Left lung (tissue), 10 donors: ENCODE data around the gene ARFIP2. TPM values are rescaled to one million over a fixed set of nuclear protein-coding genes. Genes with fewer than 3 reads are reported as not detected.

Experiments used
- ATAC-seq: fragments of 200-7000 bp; cut with Tn5 transposase; one replicate; pipeline ENCODE4 v1.9.1; 2020; ENCODE audit warnings: moderate library complexity
- DNase-seq, 4 donors: peaks; one replicate each; pipeline ENCODE4 v3.0.0-alpha.2; 2013 to 2020
- H3K27ac ChIP-seq, 2 donors: fragments of 200-600 bp; sonication (generic) in 1 of 2; one replicate each; pipeline versions ENCODE4 v1.5.0 to v1.8.0; 2020 to 2021
- H3K27me3 ChIP-seq, 2 donors: fragments of 200-600 bp; sonication (generic) in 1 of 2; one replicate each; pipeline versions ENCODE4 v1.5.0 to v1.8.0; 2020 to 2021
- H3K36me3 ChIP-seq, 2 donors: fragments of 200-600 bp; sonication (generic) in 1 of 2; one replicate each; pipeline versions ENCODE4 v1.5.0 to v1.8.0; 2020 to 2021
- H3K4me1 ChIP-seq, 2 donors: fragments of 200-600 bp; one replicate each; pipeline ENCODE4 v1.8.0; 2021
- H3K4me3 ChIP-seq, 2 donors: fragments of 200-600 bp; sonication (generic) in 1 of 2; one replicate each; pipeline versions ENCODE4 v1.5.0 to v1.8.0; 2020 to 2021; ENCODE audit warnings: mild to moderate bottlenecking in 1 of 2
- H3K9me3 ChIP-seq, 2 donors: fragments of 200-600 bp; sonication (generic) in 1 of 2; one replicate each; pipeline versions ENCODE4 v1.5.0 to v1.8.0; 2020 to 2021
- intact Hi-C, 2 donors: fragments of 100-400 bp; cut with DNase I; formaldehyde crosslinking; loops; one replicate each; pipeline versions ENCODE4 v1.11.2 to v1.14.2; 2022
- polyA plus RNA-seq, 6 donors: library from polyadenylated mRNA; unstranded; fragments of 120-200 nt; gene quantifications; one replicate each; pipeline ENCODE4 v1.2.1, GENCODE V29; 2013; ENCODE audit not compliant: insufficient read length in 6 of 6
- total RNA-seq, 2 donors: library from RNA; stranded (reverse); fragmentation: NEBNext Ultra II Directional; extraction: Animal tissue kit (Norgen Biotek cat#: 25700); gene quantifications; one replicate each; pipeline ENCODE4 v1.2.1, GENCODE V29; 2021
- TF ChIP-seq, protein P1 (sequence below), 2 donors: fragments of 200-600 bp; sonication (generic) in 1 of 2; IDR thresholded peaks; one replicate each; pipeline versions ENCODE4 v1.5.0 to v1.8.0; 2021; ENCODE audit warnings: antibody characterized with exemption in 2 of 2
- donor health status: DM: no; HTN: yes; CAD: no.
- donor health status: DM: no; HTN: no; CAD: no.

The ARFIP2 gene
- total and polyA plus RNA-seq, 8 donors: 41.3 to 75.0 (median 62.6) TPM

DNA sequence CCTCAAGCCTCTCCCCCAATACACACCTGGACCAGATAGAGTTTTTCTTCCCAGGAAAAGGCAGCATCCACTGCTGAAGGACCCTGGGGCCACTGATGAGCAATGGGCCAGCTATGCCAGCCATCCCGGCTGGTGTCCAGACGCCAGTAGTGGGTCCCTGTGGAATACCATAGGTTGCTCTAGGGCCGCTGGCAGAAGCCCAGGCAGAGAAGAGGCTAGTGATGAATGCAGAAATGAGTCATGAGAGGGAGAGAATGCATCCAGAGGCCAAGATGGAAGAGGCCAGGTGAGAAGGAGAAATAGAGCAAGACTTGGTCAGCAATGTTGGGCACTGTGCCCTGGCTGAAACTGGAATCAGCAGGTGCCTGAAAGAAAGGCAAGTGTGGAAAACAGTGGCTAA, 49.3 kb downstream of the ARFIP2 start:
- no peak for DNase-seq

DNA sequence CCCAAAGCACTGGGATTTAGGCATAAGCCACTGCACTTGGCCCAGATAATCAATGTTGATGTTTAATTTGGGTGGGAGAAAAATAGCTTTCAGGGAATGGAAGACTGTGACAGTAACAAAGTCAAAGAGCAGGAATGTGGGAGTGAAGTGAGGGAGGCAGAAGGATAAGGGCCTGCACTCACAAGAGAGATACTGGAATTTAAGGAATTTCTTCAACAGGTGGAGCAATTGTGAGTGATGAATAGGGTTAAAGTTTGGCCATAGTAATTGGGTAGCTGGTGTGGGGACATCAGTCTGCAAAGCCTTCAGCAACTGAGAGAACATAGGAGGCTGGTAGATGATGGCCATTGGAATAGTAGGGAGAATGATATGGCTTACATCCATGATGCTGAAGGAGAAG, 53.6 kb downstream of the ARFIP2 start:
- intact Hi-C loops: no loop called here
- no peak for DNase-seq
- TF ChIP-seq, protein P1, sequence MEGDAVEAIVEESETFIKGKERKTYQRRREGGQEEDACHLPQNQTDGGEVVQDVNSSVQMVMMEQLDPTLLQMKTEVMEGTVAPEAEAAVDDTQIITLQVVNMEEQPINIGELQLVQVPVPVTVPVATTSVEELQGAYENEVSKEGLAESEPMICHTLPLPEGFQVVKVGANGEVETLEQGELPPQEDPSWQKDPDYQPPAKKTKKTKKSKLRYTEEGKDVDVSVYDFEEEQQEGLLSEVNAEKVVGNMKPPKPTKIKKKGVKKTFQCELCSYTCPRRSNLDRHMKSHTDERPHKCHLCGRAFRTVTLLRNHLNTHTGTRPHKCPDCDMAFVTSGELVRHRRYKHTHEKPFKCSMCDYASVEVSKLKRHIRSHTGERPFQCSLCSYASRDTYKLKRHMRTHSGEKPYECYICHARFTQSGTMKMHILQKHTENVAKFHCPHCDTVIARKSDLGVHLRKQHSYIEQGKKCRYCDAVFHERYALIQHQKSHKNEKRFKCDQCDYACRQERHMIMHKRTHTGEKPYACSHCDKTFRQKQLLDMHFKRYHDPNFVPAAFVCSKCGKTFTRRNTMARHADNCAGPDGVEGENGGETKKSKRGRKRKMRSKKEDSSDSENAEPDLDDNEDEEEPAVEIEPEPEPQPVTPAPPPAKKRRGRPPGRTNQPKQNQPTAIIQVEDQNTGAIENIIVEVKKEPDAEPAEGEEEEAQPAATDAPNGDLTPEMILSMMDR (IDR thresholded peaks at IDR 0.05): no peak

More for the DNA sequence above, 49.3 kb downstream of the ARFIP2 start:
- Histone ChIP-seq H3K36me3 (no peaks in the 10 kb centered on the region), H3K9me3 (no peaks in the 10 kb centered on the region), H3K4me3 (no peak overlapping the region), H3K27me3 (no peaks in the 10 kb centered on the region), H3K27ac (no peak overlapping the region), H3K4me1 (no peaks in the 10 kb centered on the region)
- TF ChIP-seq, protein P1 (IDR thresholded peaks at IDR 0.05): no peak
- intact Hi-C loops: loop anchor here in 1 of 2 donors (10.0 kb wide), 1 partner anchor 73 kb away; no protein-coding TSS in a partner anchor
- no peak for ATAC-seq

More for the DNA sequence above, 53.6 kb downstream of the ARFIP2 start:
- no peak overlapping the region for H3K4me3 ChIP-seq
- no peaks in the 10 kb centered on the region for H3K9me3 ChIP-seq
- peaks cover 0 to 12% of the 10 kb centered on the region in 2 donors for H3K27me3 ChIP-seq
- no peaks in the 10 kb centered on the region for H3K4me1 ChIP-seq
- no peak for ATAC-seq
- no peak overlapping the region for H3K27ac ChIP-seq
- no peaks in the 10 kb centered on the region for H3K36me3 ChIP-seq

Other genes starting within 250 kb of the ARFIP2 start
- 10 to 100 TPM; 34.9 to 43.0 TPM for gene FHIP1B, start 246.7 kb downstream of the ARFIP2 start, total RNA-seq
- 10 to 100 TPM; 48.4 to 69.0 (median 59.5) TPM for gene FHIP1B, start 246.7 kb downstream of the ARFIP2 start, polyA plus RNA-seq
- 1 to 10 TPM in 1 of 2 donors, not detected in 1; 2.1 TPM for gene CNGA4, start 242.2 kb downstream of the ARFIP2 start, total RNA-seq
- gene CNGA4, start 242.2 kb downstream of the ARFIP2 start, polyA plus RNA-seq: 1 to 10 TPM in 4 of 6 donors, under 1 TPM in 2; 0.45 to 2.5 (median 1.4) TPM
- not detected for gene CCKBR, start 221.5 kb downstream of the ARFIP2 start, total RNA-seq
- gene CCKBR, start 221.5 kb downstream of the ARFIP2 start, polyA plus RNA-seq: under 1 TPM; 0.21 to 0.54 (median 0.27) TPM
- 10 to 100 TPM; 61.2 to 87.4 TPM for gene CAVIN3, start 160.8 kb downstream of the ARFIP2 start, total RNA-seq
- gene CAVIN3, start 160.8 kb downstream of the ARFIP2 start, polyA plus RNA-seq: 10 to 100 TPM; 19.0 to 39.2 (median 25.6) TPM
- 10 to 100 TPM; 55.2 to 79.3 TPM for gene SMPD1, start 90.9 kb downstream of the ARFIP2 start, total RNA-seq
- 10 to 100 TPM; 18.6 to 27.8 (median 22.7) TPM for gene SMPD1, start 90.9 kb downstream of the ARFIP2 start, polyA plus RNA-seq
- gene APBB1, start 62.2 kb downstream of the ARFIP2 start, total RNA-seq: 10 to 100 TPM; 30.7 to 32.1 TPM
- gene APBB1, start 62.2 kb downstream of the ARFIP2 start, polyA plus RNA-seq: 10 to 100 TPM; 40.2 to 47.1 (median 44.5) TPM
- under 1 TPM; 0.86 to 0.90 TPM for gene HPX, start 40.3 kb downstream of the ARFIP2 start, total RNA-seq
- 10 to 100 TPM in 2 of 6 donors, 1 to 10 TPM in 4; 5.8 to 11.4 (median 7.4) TPM for gene HPX, start 40.3 kb downstream of the ARFIP2 start, polyA plus RNA-seq
- 10 to 100 TPM; 20.6 to 24.5 TPM for gene TRIM3, start 7.4 kb downstream of the ARFIP2 start, total RNA-seq
- 10 to 100 TPM; 22.5 to 35.5 (median 27.4) TPM for gene TRIM3, start 7.4 kb downstream of the ARFIP2 start, polyA plus RNA-seq
- 10 to 100 TPM; 36.8 to 46.4 TPM for gene TIMM10B, start 170 bp upstream of the ARFIP2 start, total RNA-seq
- 10 to 100 TPM; 29.0 to 33.0 (median 30.2) TPM for gene TIMM10B, start 170 bp upstream of the ARFIP2 start, polyA plus RNA-seq
- 10 to 100 TPM in 1 of 2 donors, 1 to 10 TPM in 1; 7.1 to 12.5 TPM for gene DNHD1, start 15.9 kb upstream of the ARFIP2 start, total RNA-seq
- 10 to 100 TPM; 14.3 to 18.6 (median 16.1) TPM for gene DNHD1, start 15.9 kb upstream of the ARFIP2 start, polyA plus RNA-seq
- gene RRP8, start 122.3 kb upstream of the ARFIP2 start, total RNA-seq: 10 to 100 TPM; 18.0 to 19.5 TPM
- gene RRP8, start 122.3 kb upstream of the ARFIP2 start, polyA plus RNA-seq: 10 to 100 TPM; 17.0 to 24.4 (median 22.2) TPM
- 100 to 1,000 TPM; 155 to 165 TPM for gene ILK, start 122.4 kb upstream of the ARFIP2 start, total RNA-seq
- 100 to 1,000 TPM; 146 to 158 (median 152) TPM for gene ILK, start 122.4 kb upstream of the ARFIP2 start, polyA plus RNA-seq
- 100 to 1,000 TPM; 127 TPM for gene TAF10, start 130.9 kb upstream of the ARFIP2 start, total RNA-seq
- 10 to 100 TPM; 44.6 to 72.1 (median 59.1) TPM for gene TAF10, start 130.9 kb upstream of the ARFIP2 start, polyA plus RNA-seq
- 100 to 1,000 TPM; 202 to 264 TPM for gene TPP1, start 138.1 kb upstream of the ARFIP2 start, total RNA-seq
- gene TPP1, start 138.1 kb upstream of the ARFIP2 start, polyA plus RNA-seq: 10 to 100 TPM; 60.3 to 81.1 (median 68.6) TPM
- gene DCHS1, start 174.5 kb upstream of the ARFIP2 start, total RNA-seq: 10 to 100 TPM; 15.4 to 18.9 TPM
- 10 to 100 TPM; 32.8 to 49.5 (median 40.9) TPM for gene DCHS1, start 174.5 kb upstream of the ARFIP2 start, polyA plus RNA-seq
- 10 to 100 TPM; 47.6 to 51.6 TPM for gene MRPL17, start 202.0 kb upstream of the ARFIP2 start, total RNA-seq
- 10 to 100 TPM; 45.0 to 57.3 (median 51.7) TPM for gene MRPL17, start 202.0 kb upstream of the ARFIP2 start, polyA plus RNA-seq